Measurements from ENCODE around the gene DOCK3.
"Not testable (repeated sequence)": the region's sequence is repeated elsewhere in the genome, so short reads cannot be mapped to it uniquely, and the experiment has no call there.

The DOCK3 gene

DNA sequence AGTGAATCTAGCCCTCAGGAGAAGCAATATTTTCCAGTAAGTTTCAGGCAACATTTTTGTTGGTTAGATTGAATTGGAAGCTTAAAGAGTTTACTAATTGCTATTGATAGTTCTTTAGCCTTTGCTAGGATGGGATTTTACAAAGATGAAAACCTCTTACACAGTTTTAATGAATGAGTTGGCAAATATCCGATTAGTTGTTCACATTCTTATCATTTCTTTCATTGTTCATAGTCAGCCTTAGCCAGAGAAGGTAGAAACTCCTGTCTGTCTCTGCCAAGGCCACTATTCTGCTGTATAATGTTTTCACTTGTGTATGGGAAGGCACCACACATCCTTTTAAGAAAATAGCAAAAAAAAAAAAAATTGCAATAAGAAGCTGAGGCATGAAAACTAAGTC lies 488.3 kb downstream of the DOCK3 start:
- Histone ChIP-seq H3K4me3 (replicated peaks; ENCODE audit: low read depth, low read length) (no peak overlapping the region), H3K27me3 (replicated peaks; ENCODE audit: control insufficient read depth, insufficient read depth, low read length) (no peaks in the 10 kb centered on the region), H3K36me3 (ENCODE audit: control insufficient read depth, insufficient read depth, low read length) (no peaks in the 10 kb centered on the region)
- TF ChIP-seq, protein P1, sequence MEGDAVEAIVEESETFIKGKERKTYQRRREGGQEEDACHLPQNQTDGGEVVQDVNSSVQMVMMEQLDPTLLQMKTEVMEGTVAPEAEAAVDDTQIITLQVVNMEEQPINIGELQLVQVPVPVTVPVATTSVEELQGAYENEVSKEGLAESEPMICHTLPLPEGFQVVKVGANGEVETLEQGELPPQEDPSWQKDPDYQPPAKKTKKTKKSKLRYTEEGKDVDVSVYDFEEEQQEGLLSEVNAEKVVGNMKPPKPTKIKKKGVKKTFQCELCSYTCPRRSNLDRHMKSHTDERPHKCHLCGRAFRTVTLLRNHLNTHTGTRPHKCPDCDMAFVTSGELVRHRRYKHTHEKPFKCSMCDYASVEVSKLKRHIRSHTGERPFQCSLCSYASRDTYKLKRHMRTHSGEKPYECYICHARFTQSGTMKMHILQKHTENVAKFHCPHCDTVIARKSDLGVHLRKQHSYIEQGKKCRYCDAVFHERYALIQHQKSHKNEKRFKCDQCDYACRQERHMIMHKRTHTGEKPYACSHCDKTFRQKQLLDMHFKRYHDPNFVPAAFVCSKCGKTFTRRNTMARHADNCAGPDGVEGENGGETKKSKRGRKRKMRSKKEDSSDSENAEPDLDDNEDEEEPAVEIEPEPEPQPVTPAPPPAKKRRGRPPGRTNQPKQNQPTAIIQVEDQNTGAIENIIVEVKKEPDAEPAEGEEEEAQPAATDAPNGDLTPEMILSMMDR (IDR thresholded peaks at IDR 0.05; ENCODE audit: insufficient read depth, low read length, poor library complexity, severe bottlenecking) = no peak
- DNase-seq (ENCODE audit: extremely low read depth, insufficient read length) = no peak

DNA sequence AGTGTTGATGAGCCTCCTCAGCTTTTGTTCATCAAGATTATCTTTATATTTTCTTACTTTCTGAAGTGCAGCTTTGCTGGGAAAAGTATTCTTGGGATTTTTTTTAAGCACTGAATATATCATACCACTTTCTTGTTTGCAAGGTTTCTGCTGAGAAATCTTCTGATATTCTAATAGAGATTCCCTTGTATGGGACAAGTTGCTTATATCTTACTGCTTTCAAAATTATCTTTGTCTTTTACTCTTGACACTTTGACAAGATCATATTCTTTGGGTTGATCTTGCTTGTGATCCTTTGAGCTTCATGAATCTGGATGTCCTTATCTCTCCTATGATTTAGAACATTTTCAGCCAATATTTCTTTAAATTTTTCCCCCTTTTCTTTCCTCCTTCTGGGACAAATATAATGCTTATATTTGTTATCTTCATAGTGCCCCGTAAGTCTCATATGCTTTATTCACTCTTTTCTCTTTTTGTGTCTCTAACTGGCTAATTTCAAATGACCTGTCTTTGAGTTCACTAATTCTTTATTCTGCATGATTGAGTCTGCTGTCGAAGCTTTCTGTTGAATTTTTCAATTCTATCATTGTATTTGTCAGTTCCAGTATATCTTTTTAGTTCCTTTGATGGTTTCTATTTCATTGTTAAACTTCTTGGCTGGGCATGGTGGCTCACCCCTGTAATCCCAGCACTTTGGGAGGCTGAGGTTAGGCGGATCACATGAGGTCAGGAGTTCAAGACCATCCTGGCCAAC lies 499.0 kb downstream of the DOCK3 start:
- no peaks in the 10 kb centered on the region for H3K36me3 ChIP-seq (ENCODE audit: control insufficient read depth, insufficient read depth, low read length)
- TF ChIP-seq, protein P1 (IDR thresholded peaks at IDR 0.05; ENCODE audit: insufficient read depth, low read length, poor library complexity, severe bottlenecking) = no peak
- no peak for DNase-seq (ENCODE audit: extremely low read depth, insufficient read length)
- no peaks in the 10 kb centered on the region for H3K27me3 ChIP-seq (replicated peaks; ENCODE audit: control insufficient read depth, insufficient read depth, low read length)
- no peak overlapping the region for H3K4me3 ChIP-seq (replicated peaks; ENCODE audit: low read depth, low read length)

DNA sequence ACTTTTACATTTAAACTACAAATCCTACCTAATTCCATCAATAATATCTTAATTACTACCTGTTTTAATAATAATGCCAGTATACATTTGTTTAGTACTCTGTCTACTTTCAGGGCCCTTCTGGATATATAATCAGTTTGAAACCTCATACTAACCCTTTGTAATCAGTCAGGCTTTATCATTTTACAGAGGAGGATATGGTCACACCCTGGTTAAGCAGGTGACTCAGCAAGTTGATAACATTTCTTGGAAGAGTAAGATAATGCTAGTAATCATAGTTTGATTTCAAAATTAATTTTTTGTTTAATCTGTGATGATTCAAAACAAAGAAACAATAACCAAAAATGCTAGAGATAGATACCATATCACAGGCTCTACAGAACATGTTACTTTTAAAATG lies 502.2 kb downstream of the DOCK3 start:
- Histone ChIP-seq H3K36me3 (ENCODE audit: control insufficient read depth, insufficient read depth, low read length) (no peaks in the 10 kb centered on the region), H3K4me3 (replicated peaks; ENCODE audit: low read depth, low read length) (no peak overlapping the region), H3K27me3 (replicated peaks; ENCODE audit: control insufficient read depth, insufficient read depth, low read length) (no peaks in the 10 kb centered on the region)
- no peak for DNase-seq (ENCODE audit: extremely low read depth, insufficient read length)
- TF ChIP-seq, protein P1 (IDR thresholded peaks at IDR 0.05; ENCODE audit: insufficient read depth, low read length, poor library complexity, severe bottlenecking) = no peak

DNA sequence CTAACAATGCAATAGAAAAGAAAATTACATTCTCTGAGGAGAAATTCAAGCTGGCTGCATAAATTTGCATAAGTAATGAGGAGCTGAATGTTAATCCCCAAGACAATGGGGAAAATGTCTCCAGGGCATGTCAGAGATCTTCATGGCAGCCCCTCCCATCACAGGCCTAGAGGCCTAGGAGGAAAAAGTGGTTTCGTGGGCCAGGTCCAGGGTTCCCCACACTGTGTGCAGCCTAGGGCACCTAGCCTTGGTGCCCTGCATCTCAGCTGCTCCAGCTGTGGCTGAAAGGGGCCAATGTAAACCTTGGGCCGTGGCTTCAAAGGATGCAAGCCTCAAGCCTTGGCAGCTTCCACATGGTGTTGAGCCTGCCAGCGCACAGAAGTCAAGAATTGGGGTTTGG lies 511.7 kb downstream of the DOCK3 start:
- not testable (repeated sequence) for H3K36me3 ChIP-seq (ENCODE audit: control insufficient read depth, insufficient read depth, low read length); H3K4me3 ChIP-seq (replicated peaks; ENCODE audit: low read depth, low read length); H3K27me3 ChIP-seq (replicated peaks; ENCODE audit: control insufficient read depth, insufficient read depth, low read length); DNase-seq (ENCODE audit: extremely low read depth, insufficient read length)

DNA sequence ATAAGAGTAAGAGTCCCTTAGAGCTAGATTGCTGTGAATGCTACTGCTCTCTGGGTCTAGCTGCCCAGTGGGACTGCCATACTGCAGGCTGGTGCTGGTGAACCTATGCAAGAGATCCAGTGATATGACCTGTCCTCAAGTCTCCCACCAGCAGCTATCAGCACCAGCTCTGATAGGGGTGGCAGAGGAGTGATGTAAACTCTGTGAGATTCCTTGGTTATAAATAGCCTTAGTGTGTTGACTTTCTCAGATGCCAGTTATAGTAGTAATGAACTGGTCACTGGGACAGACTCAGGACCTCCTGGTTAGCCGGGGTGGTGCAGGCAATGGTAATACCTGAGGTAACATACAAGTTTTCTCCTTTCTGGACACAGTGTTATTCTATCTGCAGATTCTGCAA lies 515.5 kb downstream of the DOCK3 start:
- Histone ChIP-seq H3K36me3 (ENCODE audit: control insufficient read depth, insufficient read depth, low read length) (no peaks in the 10 kb centered on the region), H3K4me3 (replicated peaks; ENCODE audit: low read depth, low read length) (no peak overlapping the region), H3K27me3 (replicated peaks; ENCODE audit: control insufficient read depth, insufficient read depth, low read length) (no peaks in the 10 kb centered on the region)
- DNase-seq (ENCODE audit: extremely low read depth, insufficient read length) = no peak
- TF ChIP-seq, protein P1 (IDR thresholded peaks at IDR 0.05; ENCODE audit: insufficient read depth, low read length, poor library complexity, severe bottlenecking) = no peak

DNA sequence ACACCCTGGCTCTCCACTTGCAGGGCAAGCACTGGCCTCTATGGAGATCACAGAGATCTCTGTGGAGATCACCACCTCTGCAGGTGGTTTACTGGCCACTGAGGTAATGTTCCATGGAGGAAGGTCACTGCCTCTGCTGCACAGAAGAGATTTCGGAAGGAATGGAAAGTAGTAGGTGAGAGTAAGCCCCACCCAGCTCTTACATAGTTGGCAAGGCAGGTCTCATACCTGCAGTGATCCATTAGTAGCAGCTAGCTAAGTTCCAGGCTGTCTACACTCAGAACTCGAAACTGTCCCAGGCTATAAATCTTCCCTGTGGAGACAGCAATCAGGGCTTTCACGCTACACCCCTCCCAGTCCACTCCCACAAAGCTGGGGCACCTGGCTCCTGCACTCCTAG lies 516.1 kb downstream of the DOCK3 start:
- Histone ChIP-seq H3K27me3 (replicated peaks; ENCODE audit: control insufficient read depth, insufficient read depth, low read length) (no peaks in the 10 kb centered on the region), H3K4me3 (replicated peaks; ENCODE audit: low read depth, low read length) (no peak overlapping the region), H3K36me3 (ENCODE audit: control insufficient read depth, insufficient read depth, low read length) (no peaks in the 10 kb centered on the region)
- DNase-seq (ENCODE audit: extremely low read depth, insufficient read length) = no peak
- TF ChIP-seq, protein P1 (IDR thresholded peaks at IDR 0.05; ENCODE audit: insufficient read depth, low read length, poor library complexity, severe bottlenecking) = no peak

All from GM06990 (cell line).